HepG2 (cell line): Measurements from ENCODE around the gene CISD1. TPM values are rescaled to one million over a fixed set of nuclear protein-coding genes. Genes with fewer than 3 reads are reported as not detected.
A peak's percentile ranks its signal among the peaks of the same experiment; 100 is the strongest.

Source experiments
- ARID4A ChIP-seq: sonication (generic); formaldehyde crosslinking; IDR thresholded peaks from 2 replicates; pipeline ENCODE4 v1.5.0; 2020; ENCODE audit warnings: mild to moderate bottlenecking, missing genetic modification reagents, borderline replicate concordance
- CCAR2 ChIP-seq: fragments of 200-400 bp; formaldehyde crosslinking; optimal IDR thresholded peaks from 2 replicates; pipeline ENCODE3; 2018; ENCODE audit warnings: low read depth, mild to moderate bottlenecking, low read length, moderate library complexity
- DNMT3B ChIP-seq: conservative IDR thresholded peaks from 2 replicates; pipeline ENCODE4 v1.6.1; 2016; ENCODE audit warnings: missing biosample characterization, control low read depth
- JDP2 ChIP-seq: sonication (generic); formaldehyde crosslinking; IDR thresholded peaks from 2 replicates; pipeline ENCODE4 v1.8.1; 2022; ENCODE audit warnings: missing genetic modification reagents, borderline replicate concordance
- MAFF ChIP-seq: IDR thresholded peaks from 2 replicates; pipeline ENCODE4 v1.6.1; 2011; ENCODE audit warnings: low read depth, low read length, improper control_type of control experiment
- MLX ChIP-seq: IDR thresholded peaks from 2 replicates; pipeline ENCODE4 v1.6.1; 2016
- NFE2 ChIP-seq: sonication (generic); formaldehyde crosslinking; IDR thresholded peaks from 2 replicates; pipeline ENCODE4 v1.4.0; 2020; ENCODE audit warnings: missing genetic modification reagents
- PATZ1 ChIP-seq: sonication (generic); formaldehyde crosslinking; IDR thresholded peaks from 2 replicates; pipeline ENCODE4 v1.4.0; 2020; ENCODE audit warnings: missing genetic modification reagents
- POLR2G ChIP-seq: fragments of 200-400 bp; formaldehyde crosslinking; IDR thresholded peaks from 2 replicates; pipeline ENCODE4 v1.6.1; 2018; ENCODE audit warnings: mild to moderate bottlenecking, low read depth, low read length, moderate library complexity
- TCF7 ChIP-seq: sonication (generic); IDR thresholded peaks from 2 replicates; pipeline ENCODE4 v1.6.1; 2016; ENCODE audit warnings: antibody characterized with exemption, low read depth
- USF2 ChIP-seq, 2 experiments: sonication (generic) in 1 of 2; formaldehyde crosslinking in 1 of 2; IDR thresholded peaks; 2 replicates each; pipeline versions ENCODE4 v1.5.1 to v1.6.1; 2011 to 2020; ENCODE audit warnings: borderline replicate concordance in 1 of 2, low read depth in 1 of 2, low read length in 1 of 2, mild to moderate bottlenecking in 1 of 2, missing genetic modification reagents in 1 of 2, moderate library complexity in 1 of 2
- ZNF230 ChIP-seq: sonication (generic); formaldehyde crosslinking; IDR thresholded peaks from 2 replicates; pipeline ENCODE4 v1.4.0; 2020; ENCODE audit warnings: mild to moderate bottlenecking, missing genetic modification reagents
- ZNF296 ChIP-seq: sonication (generic); formaldehyde crosslinking; conservative IDR thresholded peaks from 2 replicates; pipeline ENCODE4 v1.5.0; 2020; ENCODE audit warnings: mild to moderate bottlenecking, missing genetic modification reagents
- ZNF3 ChIP-seq: IDR thresholded peaks from 2 replicates; pipeline ENCODE4 v1.7.0; 2017; ENCODE audit warnings: inconsistent platforms
- ZNF33B ChIP-seq: sonication (generic); formaldehyde crosslinking; IDR thresholded peaks from 2 replicates; pipeline ENCODE4 v1.5.1; 2020; ENCODE audit warnings: mild to moderate bottlenecking, missing genetic modification reagents
- ZNF503 ChIP-seq: sonication (generic); formaldehyde crosslinking; IDR thresholded peaks from 2 replicates; pipeline ENCODE4 v1.4.0; 2020; ENCODE audit warnings: missing genetic modification reagents
- ZNF569 ChIP-seq: sonication (generic); formaldehyde crosslinking; IDR thresholded peaks from 2 replicates; pipeline ENCODE4 v1.5.0; 2020; ENCODE audit warnings: mild to moderate bottlenecking, missing genetic modification reagents, moderate library complexity, borderline replicate concordance
- ZNF749 ChIP-seq: sonication (generic); formaldehyde crosslinking; IDR thresholded peaks from 2 replicates; pipeline ENCODE4 v1.8.0; 2022; ENCODE audit warnings: mild to moderate bottlenecking, missing genetic modification reagents, moderate library complexity, borderline replicate concordance
- polyA plus RNA-seq, 8 experiments: library from polyadenylated mRNA; depleted of rRNA in 3 of 8; stranded (reverse) in 7 of 8; unstranded in 1 of 8; fragments of >200 nt; fragmentation: Illumina TruSeq in 4 of 8; extraction: Trizol in 4 of 8; gene quantifications; 2 replicates each; pipeline versions ENCODE4 v1.2.1 to v1.2.3, GENCODE V29; 2011 to 2016; ENCODE audit warnings: low read depth in 4 of 8, missing spikeins in 1 of 8, mixed read lengths in 1 of 8; ENCODE audit not compliant: insufficient read depth in 1 of 8
- total RNA-seq, 5 experiments: library from RNA; depleted of rRNA; stranded (reverse); fragments of >200 nt; fragmentation: Illumina TruSeq; extraction: Trizol; gene quantifications; 2 replicates each; pipeline ENCODE4 v1.2.3, GENCODE V29; 2016; ENCODE audit warnings: low read depth in 1 of 5

The CISD1 gene
- total and polyA plus RNA-seq, 2 of the 13 experiments (the other 11 are each of a cell fraction or from before 2014, with no cell fraction given) = 63.4 to 78.9 TPM

GRCh38 chr10:58267713-58268453 is 1.1 kb upstream of the CISD1 start, which contains the start of gene IPMK (continued):
- 0 out of 2 replicates have a peak, but pooled peaks have one; percentile 7 for TF ChIP-seq ZNF3
- TF ChIP-seq ZNF749 (CRISPR knock-in tag) = peak; percentile 76; the same call in 1 of the 2 replicates
- TF ChIP-seq CCAR2 = no peak
- TF ChIP-seq ZNF230 (CRISPR knock-in tag) = no peak
- TF ChIP-seq ZNF296 = no peak
- TF ChIP-seq JDP2 (CRISPR knock-in tag) = no peak
- no peak for TF ChIP-seq DNMT3B
- no peak; the same call in 1 of the 2 replicates for TF ChIP-seq TCF7
- no peak for TF ChIP-seq ZNF503
- TF ChIP-seq MAFF = no peak
- TF ChIP-seq MLX (CRISPR knock-in tag) = no peak
- no peak for TF ChIP-seq ZNF569 (CRISPR knock-in tag)
- no peak for TF ChIP-seq USF2 (IDR thresholded peaks at IDR 0.05; ENCODE audit: low read depth, low read length)
- no peak for TF ChIP-seq USF2 (CRISPR knock-in tag; IDR thresholded peaks at IDR 0.05; ENCODE audit: borderline replicate concordance)
- no peak for TF ChIP-seq NFE2 (CRISPR knock-in tag)
- peak; percentile 66; the same call in 1 of the 2 replicates for TF ChIP-seq POLR2G
- TF ChIP-seq ARID4A = peak; percentile 74
- TF ChIP-seq PATZ1 (CRISPR knock-in tag) = peak; percentile 95
- no peak for TF ChIP-seq ZNF33B
